NCI-H2107 treated with DMSO at 0.1 percent for 48 hours (cell line): ENCODE results near the gene NOVA1.
A peak's percentile ranks its signal among the peaks of the same experiment; 100 is the strongest.
"Not testable (repeated sequence)": the region's sequence is repeated elsewhere in the genome, so short reads cannot be mapped to it uniquely, and the experiment has no call there.

Experiments
- DNase-seq: peaks from one replicate; lab custom pipeline; 2025; ENCODE audit not compliant: unreplicated experiment; lab: John Stamatoyannopoulos, UW

Gene NOVA1

GRCh38 chr14:26597589-26598080 lies at the start of gene NOVA1:
NOVA1 (minus strand) TSS chr14:26598033; CDS start chr14:26597436, 597 bp downstream.
- peak; percentile 59 for DNase-seq

GRCh38 chr14:26645057-26645456 lies 47.2 kb upstream of the NOVA1 start:
- DNase-seq = not testable (repeated sequence)

GRCh38 chr14:26636561-26636960 lies 38.7 kb upstream of the NOVA1 start:
- no peak for DNase-seq

GRCh38 chr14:26634946-26635345 lies 37.1 kb upstream of the NOVA1 start:
- DNase-seq = not testable (repeated sequence)

GRCh38 chr14:26626256-26626655 lies 28.4 kb upstream of the NOVA1 start:
- no peak for DNase-seq

- DNase-seq = no peak
Observed at GRCh38 chr14:26622611-26623010, 24.8 kb upstream of the NOVA1 start.

GRCh38 chr14:26621807-26622560 lies 24.2 kb upstream of the NOVA1 start:
- no peak for DNase-seq

- DNase-seq = no peak
Observed at GRCh38 chr14:26621364-26621763, 23.5 kb upstream of the NOVA1 start.

GRCh38 chr14:26611259-26611658 lies 13.4 kb upstream of the NOVA1 start:
- DNase-seq = no peak

- DNase-seq = peak; percentile 31
Observed at GRCh38 chr14:26606729-26607312, 9.0 kb upstream of the NOVA1 start.

GRCh38 chr14:26605602-26606001 lies 7.8 kb upstream of the NOVA1 start:
- DNase-seq = no peak

- DNase-seq = no peak
Observed at GRCh38 chr14:26602902-26603301, 5.1 kb upstream of the NOVA1 start.

- no peak for DNase-seq
Observed at GRCh38 chr14:26601856-26602255, 4.0 kb upstream of the NOVA1 start.

- DNase-seq = no peak
Observed at GRCh38 chr14:26599291-26599690, 1.5 kb upstream of the NOVA1 start.

GRCh38 chr14:26598672-26599131 lies 869 bp upstream of the NOVA1 start:
- no peak for DNase-seq

- peak; percentile 95 for DNase-seq
Observed at GRCh38 chr14:26598081-26598671, 343 bp upstream of the NOVA1 start.

- DNase-seq = no peak
Observed at GRCh38 chr14:26597071-26597588, 703 bp downstream of the NOVA1 start.

- DNase-seq = peak; percentile 64
Observed at GRCh38 chr14:26596543-26597061, 1.2 kb downstream of the NOVA1 start.

GRCh38 chr14:26595926-26596542 lies 1.8 kb downstream of the NOVA1 start:
- no peak for DNase-seq

GRCh38 chr14:26594756-26595545 lies 2.9 kb downstream of the NOVA1 start:
- DNase-seq = peak; percentile 18
